HL-60 (cell line): Measurements from ENCODE around the gene CXCL9.

Source experiments
- DNase-seq, 2 experiments: peaks; one replicate each; pipeline ENCODE4 v3.0.0-alpha.2; 2010 to 2020; ENCODE audit warnings: low read depth in 1 of 2, low spot score in 1 of 2
- H3K27ac ChIP-seq: fragments of 250-450 bp; sonication (Bioruptor Pico); replicated peaks from 2 replicates; pipeline ENCODE4 v1.5.1; 2020; ENCODE audit warnings: mild to moderate bottlenecking, moderate library complexity
- H3K27me3 ChIP-seq: fragments of 250-450 bp; sonication (Bioruptor Pico); 2 replicates; pipeline ENCODE4 v1.5.1; 2021; ENCODE audit warnings: mild to moderate bottlenecking, moderate library complexity; ENCODE audit not compliant: insufficient read depth, poor library complexity, severe bottlenecking
- H3K4me3 ChIP-seq: replicated peaks from 2 replicates; pipeline ENCODE4 v1.5.1; 2011; ENCODE audit warnings: mild to moderate bottlenecking, control low read depth, low read length; ENCODE audit not compliant: insufficient read depth
- CTCF ChIP-seq: IDR thresholded peaks from one replicate; pipeline ENCODE4 v1.5.1; 2011; ENCODE audit warnings: low read length, control low read depth, inconsistent platforms; ENCODE audit not compliant: insufficient read depth
- GABPA ChIP-seq: IDR thresholded peaks from 2 replicates; pipeline ENCODE4 v1.6.1; 2012; ENCODE audit warnings: low read depth
- POLR2AphosphoS5 ChIP-seq: IDR thresholded peaks from 2 replicates; pipeline ENCODE4 v1.6.1; 2012; ENCODE audit warnings: low read depth
- SPI1 ChIP-seq: IDR thresholded peaks from 2 replicates; pipeline ENCODE4 v1.6.1; 2012; ENCODE audit warnings: low read depth, mild to moderate bottlenecking, borderline replicate concordance
- TF ChIP-seq, protein P1 (sequence below): IDR thresholded peaks from 2 replicates; pipeline ENCODE4 v1.6.1; 2012; ENCODE audit warnings: low read depth; ENCODE audit not compliant: insufficient replicate concordance

Gene CXCL9

GRCh38 chr4:76022031-76022430 lies 14.7 kb upstream of the CXCL9 start:
- TF ChIP-seq GABPA: no peak
- TF ChIP-seq SPI1: no peak
- no peak for TF ChIP-seq POLR2AphosphoS5
- TF ChIP-seq, protein P1, sequence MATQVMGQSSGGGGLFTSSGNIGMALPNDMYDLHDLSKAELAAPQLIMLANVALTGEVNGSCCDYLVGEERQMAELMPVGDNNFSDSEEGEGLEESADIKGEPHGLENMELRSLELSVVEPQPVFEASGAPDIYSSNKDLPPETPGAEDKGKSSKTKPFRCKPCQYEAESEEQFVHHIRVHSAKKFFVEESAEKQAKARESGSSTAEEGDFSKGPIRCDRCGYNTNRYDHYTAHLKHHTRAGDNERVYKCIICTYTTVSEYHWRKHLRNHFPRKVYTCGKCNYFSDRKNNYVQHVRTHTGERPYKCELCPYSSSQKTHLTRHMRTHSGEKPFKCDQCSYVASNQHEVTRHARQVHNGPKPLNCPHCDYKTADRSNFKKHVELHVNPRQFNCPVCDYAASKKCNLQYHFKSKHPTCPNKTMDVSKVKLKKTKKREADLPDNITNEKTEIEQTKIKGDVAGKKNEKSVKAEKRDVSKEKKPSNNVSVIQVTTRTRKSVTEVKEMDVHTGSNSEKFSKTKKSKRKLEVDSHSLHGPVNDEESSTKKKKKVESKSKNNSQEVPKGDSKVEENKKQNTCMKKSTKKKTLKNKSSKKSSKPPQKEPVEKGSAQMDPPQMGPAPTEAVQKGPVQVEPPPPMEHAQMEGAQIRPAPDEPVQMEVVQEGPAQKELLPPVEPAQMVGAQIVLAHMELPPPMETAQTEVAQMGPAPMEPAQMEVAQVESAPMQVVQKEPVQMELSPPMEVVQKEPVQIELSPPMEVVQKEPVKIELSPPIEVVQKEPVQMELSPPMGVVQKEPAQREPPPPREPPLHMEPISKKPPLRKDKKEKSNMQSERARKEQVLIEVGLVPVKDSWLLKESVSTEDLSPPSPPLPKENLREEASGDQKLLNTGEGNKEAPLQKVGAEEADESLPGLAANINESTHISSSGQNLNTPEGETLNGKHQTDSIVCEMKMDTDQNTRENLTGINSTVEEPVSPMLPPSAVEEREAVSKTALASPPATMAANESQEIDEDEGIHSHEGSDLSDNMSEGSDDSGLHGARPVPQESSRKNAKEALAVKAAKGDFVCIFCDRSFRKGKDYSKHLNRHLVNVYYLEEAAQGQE: no peak
- no peak for TF ChIP-seq CTCF
- H3K27me3 ChIP-seq: no peaks in the 10 kb centered on the region
- no peak overlapping the region for H3K27ac ChIP-seq

DNA sequence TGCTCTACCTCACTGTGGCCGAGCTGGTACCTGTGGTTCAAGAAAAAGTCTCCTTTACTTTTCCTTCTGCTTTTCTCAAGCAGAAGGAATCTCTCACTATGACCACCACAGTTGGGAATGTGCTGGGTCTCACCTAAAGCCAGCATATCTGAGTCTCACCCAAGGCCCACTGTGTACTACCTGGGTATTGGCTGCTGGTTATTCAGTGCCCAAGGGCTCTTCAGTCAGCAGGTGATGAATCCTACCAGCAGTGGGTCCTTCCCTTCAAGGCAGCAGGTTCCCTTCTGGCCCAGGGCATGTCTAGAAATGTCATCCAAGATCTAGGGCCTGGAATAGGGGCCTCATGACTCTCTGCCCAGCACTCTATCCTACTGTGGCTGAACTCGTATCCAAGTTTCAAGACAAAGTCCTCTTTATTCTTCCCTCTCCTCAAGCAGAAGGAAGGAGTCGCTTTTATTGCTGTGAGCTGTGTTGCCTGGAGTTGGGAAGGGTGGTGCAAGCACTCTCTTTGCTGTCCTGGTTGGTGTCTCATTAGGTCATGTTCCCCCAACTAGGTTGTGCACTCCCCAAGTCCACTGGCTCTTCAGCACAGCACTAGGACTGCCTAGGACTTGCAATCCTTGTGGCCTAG lies 9.9 kb upstream of the CXCL9 start:
- H3K27ac ChIP-seq: no peak overlapping the region
- no peak for DNase-seq
- no peak overlapping the region for H3K4me3 ChIP-seq
- no peak for TF ChIP-seq SPI1
- TF ChIP-seq, protein P1: no peak
- TF ChIP-seq POLR2AphosphoS5: no peak
- no peak for TF ChIP-seq GABPA
- TF ChIP-seq CTCF: no peak
- no peaks in the 10 kb centered on the region for H3K27me3 ChIP-seq

More at GRCh38 chr4:76022031-76022430, 14.7 kb upstream of the CXCL9 start:
- no peak overlapping the region for H3K4me3 ChIP-seq
- DNase-seq: no peak

GRCh38 chr4:76016393-76016792 lies 9.1 kb upstream of the CXCL9 start:
- Histone ChIP-seq H3K4me3 (no peak overlapping the region), H3K27me3 (no peaks in the 10 kb centered on the region), H3K27ac (no peak overlapping the region)
- DNase-seq: no peak
- TF ChIP-seq SPI1 (no peak), POLR2AphosphoS5 (no peak), CTCF (no peak), GABPA (no peak)
- TF ChIP-seq, protein P1: no peak
